Adrenal gland (tissue), 5 donors: ENCODE measurements around the gene TTC3.

Experiments used
- POLR2A ChIP-seq, 2 donors: fragments of 450-650 bp; IDR thresholded peaks; one replicate each; pipeline ENCODE4 v1.6.1; 2017; ENCODE audit warnings: antibody characterized with exemption in 2 of 2, mild to moderate bottlenecking in 2 of 2, moderate library complexity in 1 of 2
- TF ChIP-seq, protein P1 (sequence below), 6 experiments: fragments of 450-650 bp in 4 of 6; fragments of 200-600 bp in 2 of 6; sonication (generic) in 1 of 6; IDR thresholded peaks; 1 replicate in 5 of 6; 2 replicates in 1 of 6; pipeline versions ENCODE4 v1.5.1 to v1.8.0; 2016 to 2021; ENCODE audit warnings: antibody characterized with exemption in 6 of 6, mild to moderate bottlenecking in 2 of 6, moderate library complexity in 1 of 6
- donor health status: DM: no; HTN: no; CAD: no.

DNA sequence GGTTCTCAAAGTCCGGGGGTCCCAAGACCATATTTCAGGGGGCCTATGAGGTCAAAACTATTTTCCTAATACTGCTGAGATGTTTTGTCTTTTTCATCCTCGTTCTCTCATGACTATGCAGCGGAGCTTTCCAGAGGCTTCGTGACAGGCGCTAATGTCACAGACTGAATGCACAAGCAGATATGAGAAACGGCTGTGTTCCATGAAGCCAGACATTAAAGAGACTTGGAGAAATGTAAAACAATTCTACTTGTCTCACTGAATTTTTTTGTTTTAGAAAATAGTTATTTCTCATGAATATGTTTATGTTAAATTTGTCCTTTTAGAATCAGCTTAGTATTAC lies 10.5 kb upstream of the TTC3 start:
- TF ChIP-seq, protein P1, sequence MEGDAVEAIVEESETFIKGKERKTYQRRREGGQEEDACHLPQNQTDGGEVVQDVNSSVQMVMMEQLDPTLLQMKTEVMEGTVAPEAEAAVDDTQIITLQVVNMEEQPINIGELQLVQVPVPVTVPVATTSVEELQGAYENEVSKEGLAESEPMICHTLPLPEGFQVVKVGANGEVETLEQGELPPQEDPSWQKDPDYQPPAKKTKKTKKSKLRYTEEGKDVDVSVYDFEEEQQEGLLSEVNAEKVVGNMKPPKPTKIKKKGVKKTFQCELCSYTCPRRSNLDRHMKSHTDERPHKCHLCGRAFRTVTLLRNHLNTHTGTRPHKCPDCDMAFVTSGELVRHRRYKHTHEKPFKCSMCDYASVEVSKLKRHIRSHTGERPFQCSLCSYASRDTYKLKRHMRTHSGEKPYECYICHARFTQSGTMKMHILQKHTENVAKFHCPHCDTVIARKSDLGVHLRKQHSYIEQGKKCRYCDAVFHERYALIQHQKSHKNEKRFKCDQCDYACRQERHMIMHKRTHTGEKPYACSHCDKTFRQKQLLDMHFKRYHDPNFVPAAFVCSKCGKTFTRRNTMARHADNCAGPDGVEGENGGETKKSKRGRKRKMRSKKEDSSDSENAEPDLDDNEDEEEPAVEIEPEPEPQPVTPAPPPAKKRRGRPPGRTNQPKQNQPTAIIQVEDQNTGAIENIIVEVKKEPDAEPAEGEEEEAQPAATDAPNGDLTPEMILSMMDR (IDR thresholded peaks at IDR 0.05), result no peak
- TF ChIP-seq POLR2A (IDR thresholded peaks at IDR 0.05), result no peak
